Activated T-cell treated with anti-CD3 and anti-CD28 coated beads for 1 hour (primary cell): ENCODE measurements around the gene PDGFA.

Experiments used
- DNase-seq: peaks from one replicate; pipeline ENCODE4 v3.0.0-alpha.2; 2020; ENCODE audit warnings: low read depth

The PDGFA gene

GRCh38 chr7:536231-536630 is 16.6 kb upstream of the PDGFA start:
- no peak for DNase-seq

DNA sequence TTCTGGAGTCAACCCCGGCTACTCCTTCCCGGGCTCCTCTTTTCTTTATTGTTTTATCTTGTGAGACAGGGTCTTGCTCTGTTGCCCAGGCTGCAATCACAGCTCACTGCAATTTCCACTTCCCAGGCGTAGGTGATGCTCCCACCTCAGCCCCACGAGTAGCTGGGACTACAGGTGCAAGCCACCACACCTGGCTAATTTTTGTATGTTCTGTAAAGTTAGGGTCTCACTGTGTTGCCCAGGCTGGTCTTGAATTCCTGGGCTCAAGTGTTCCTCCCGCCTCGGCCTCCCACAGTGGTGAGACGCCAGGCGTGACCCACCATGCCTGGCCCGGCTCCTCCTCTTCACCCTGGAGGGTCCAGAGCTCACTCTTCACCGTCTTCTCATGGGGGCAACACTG is 15.3 kb upstream of the PDGFA start:
- no peak for DNase-seq

DNA sequence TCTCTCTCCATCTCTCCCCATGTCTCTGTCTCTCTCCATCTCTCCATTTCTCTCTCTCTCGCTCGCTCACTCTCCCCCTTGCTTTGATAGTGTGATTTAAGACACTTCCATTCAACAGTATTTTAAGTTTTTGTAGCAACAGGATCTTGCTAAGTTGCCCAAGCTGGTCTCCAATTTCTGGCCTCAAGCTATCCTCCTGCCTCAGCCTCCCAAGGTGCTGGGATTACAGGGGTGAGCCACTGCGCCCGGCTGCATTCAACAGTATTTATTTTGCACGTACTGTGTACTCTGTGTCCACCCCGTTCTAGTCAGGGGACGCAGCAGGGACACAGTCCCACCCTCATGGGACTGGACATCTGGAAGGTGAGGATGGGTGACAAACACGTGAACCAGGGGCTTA is 14.4 kb upstream of the PDGFA start:
- no peak for DNase-seq

DNA sequence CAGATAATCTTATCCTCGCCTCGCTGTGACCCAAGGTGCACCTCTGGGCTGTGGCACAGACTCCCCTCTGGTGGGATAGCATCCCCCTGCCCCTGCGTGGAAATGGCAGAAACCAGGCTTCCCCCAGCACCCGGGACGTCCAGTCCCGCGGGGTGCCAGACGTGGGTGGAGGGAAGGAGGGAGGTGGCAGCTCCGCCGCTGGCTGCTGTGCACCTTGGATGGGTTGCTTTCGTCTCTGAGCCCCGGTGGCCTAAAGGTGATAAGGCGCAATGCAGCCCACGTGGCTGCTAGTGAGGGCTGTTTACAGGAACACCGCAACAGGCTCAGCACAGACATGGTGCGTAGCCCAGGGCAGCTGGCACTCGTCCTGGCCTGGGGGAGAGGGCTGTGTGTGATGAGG is 13.6 kb upstream of the PDGFA start:
- no peak for DNase-seq

DNA sequence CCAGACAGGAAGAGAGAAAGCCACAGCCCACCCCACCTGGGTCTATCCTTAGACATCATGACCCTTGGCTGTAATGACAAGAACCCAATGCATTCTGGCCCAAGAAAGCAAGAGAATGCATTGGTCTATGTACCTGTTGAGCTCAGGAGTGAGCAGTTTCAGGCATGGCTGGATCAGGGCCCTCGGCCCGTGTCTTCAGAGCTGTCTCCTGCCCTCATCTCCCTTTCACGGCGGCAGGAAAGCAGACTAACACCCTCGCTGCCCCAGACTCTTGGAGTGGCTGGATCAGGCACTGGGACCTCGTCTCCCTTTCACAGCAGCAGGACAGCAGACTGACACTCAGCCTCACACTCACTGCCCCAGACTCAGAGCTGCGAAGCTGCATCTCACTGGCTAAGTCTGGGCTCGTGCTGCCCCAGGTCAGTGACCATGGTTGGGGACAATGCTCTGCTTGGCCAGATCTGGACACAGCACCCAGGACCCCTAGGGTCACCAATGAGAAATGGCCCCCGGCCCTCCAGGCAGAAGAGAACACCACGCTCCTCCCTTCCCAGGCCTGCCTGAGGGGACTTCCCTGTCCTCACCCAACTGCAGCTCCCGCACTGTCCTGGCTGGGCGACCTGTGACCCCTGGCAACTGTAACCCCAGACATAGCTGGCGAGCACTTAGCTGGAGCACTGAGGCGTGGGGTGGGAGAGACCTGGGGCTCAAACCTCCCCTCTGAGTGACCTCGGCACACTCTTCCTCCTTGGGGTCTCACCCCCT is 12.9 kb upstream of the PDGFA start:
- DNase-seq, result no peak

- DNase-seq, result no peak
Measured at GRCh38 chr7:531777-532176, 12.1 kb upstream of the PDGFA start.

- no peak for DNase-seq
Measured at GRCh38 chr7:528451-528850, 8.8 kb upstream of the PDGFA start.

GRCh38 chr7:527723-528122 is 8.1 kb upstream of the PDGFA start:
- no peak for DNase-seq

- no peak for DNase-seq
Measured at GRCh38 chr7:526460-527034, 6.9 kb upstream of the PDGFA start.

DNA sequence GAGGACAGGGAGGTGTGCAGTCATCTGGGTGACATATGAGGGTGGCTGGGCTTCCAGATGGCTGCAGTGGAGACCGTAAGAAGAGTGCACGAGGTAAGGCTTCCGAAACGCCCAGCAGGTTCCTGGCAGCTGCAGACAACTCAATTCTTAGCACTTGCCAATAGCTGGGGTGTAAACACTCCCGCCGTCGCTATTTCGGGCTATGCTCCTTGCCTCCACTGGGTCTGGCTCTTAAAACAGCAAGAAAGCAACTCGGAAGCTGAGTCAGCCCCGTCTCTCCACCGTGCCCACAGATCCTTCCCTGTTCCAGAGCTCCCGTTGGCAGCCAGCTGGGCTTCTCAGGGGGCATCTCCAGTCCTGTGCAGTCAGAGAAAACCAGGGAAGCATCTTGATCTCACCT is 6.1 kb upstream of the PDGFA start:
- DNase-seq, result no peak

DNA sequence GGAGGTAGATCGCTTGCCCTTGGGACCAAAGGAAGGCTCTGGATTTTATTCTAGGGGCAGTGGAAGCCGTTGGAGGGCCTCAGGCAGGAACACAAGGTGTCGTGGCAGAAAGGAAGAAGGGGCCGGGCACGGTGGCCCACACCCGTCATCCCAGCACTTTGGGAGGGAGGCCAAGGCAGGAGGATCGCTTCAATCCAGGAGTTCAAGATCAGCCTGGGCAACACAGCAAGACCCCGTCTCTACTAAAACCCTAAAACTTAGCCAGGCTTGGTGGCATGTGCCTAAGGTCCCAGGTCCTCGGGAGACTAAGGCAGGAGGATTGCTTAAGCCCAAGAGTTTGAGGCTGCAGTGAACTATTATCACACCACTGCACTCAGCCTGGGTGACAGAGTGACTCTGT is 5.2 kb upstream of the PDGFA start:
- no peak for DNase-seq

DNA sequence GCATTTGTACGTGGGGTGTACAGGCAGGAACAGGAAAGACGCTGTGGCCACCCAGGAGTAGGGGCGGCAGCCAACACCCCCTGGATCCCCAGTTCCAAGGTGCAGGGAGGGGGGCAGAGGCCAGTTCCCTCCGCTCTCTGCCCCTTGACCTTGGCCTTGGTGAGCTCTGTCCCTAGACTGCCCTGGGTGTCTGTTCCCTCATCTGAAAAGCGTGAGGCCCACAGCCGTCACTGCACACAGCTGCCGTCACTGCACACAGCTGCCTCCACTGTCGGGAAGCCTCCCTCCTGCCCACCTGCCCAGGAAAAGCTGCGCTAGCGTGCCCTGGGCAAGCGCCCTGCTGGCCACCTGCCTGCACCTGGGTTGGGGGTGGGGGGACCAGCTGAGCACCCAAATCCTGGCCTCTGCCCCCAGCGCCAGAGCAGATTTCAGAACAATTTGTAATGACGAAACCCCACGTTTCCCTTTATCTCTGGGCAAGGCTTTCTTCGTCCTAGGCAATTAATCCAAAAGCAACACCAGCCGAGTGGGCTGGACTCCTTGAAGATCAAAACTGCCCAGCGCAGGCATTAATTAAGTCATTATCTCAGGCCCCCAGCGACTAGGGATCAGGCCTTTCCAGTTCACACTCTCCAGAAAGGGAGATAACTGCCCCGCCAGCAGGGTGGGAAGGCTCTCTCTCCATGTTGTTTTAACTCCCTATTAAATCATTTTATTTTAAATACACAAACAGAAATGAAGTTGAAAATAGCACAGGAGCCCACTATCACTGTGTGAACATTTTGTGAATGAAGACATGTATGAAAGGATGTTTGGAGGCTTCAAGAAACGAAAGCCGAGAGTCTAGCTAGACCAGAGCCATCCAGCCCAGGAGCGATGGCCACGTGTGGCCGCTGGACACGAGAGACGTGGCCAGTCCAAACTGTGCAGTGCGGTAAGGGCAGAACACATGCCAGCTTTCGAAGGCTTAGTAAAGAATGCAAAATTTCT is 4.0 kb upstream of the PDGFA start:
- DNase-seq, result no peak

GRCh38 chr7:522951-523314 is 3.3 kb upstream of the PDGFA start:
- DNase-seq, result no peak

DNA sequence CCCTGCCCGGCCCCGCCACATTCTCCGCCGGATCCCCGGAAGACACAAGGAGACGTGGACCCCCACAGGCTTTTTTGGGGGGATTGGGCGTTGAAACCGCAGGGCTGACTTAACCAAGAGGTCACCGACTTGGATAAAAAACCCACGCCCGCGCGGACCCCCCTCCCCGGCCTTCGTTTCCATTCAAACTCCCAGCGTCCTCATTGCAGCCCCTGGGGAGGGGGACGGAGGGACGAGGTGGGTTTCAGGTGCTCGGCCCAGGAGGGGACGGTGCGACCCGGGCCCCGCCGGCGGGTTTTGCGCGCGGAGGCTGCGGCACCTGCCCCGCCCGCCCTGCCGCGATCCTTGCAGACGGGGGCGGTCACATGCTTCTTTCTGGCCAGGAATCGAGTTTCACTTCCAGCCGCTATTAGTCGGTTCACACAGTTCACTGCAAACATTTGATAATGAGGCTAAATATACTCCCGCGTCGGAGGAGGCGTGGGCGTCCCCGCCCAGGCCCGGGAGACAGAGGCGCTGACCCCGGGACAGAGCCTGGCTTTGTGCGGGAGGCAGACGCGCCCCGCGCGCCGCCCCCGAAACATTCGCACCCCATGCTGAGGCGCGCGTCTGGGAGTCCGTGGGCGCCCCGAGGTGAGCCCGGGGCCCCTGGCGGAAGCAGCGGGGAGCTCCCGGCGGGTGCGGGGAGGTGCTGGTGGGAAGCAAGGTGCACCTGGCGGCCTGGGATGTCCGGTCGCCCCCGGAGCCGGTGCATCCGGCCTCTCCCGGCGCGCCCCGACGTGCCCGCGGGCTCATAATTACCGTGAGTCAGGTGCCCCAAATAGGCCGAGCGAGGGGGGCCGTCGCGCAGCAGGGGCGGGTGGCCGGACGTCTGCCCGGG is 2.7 kb upstream of the PDGFA start:
- no peak for DNase-seq

DNA sequence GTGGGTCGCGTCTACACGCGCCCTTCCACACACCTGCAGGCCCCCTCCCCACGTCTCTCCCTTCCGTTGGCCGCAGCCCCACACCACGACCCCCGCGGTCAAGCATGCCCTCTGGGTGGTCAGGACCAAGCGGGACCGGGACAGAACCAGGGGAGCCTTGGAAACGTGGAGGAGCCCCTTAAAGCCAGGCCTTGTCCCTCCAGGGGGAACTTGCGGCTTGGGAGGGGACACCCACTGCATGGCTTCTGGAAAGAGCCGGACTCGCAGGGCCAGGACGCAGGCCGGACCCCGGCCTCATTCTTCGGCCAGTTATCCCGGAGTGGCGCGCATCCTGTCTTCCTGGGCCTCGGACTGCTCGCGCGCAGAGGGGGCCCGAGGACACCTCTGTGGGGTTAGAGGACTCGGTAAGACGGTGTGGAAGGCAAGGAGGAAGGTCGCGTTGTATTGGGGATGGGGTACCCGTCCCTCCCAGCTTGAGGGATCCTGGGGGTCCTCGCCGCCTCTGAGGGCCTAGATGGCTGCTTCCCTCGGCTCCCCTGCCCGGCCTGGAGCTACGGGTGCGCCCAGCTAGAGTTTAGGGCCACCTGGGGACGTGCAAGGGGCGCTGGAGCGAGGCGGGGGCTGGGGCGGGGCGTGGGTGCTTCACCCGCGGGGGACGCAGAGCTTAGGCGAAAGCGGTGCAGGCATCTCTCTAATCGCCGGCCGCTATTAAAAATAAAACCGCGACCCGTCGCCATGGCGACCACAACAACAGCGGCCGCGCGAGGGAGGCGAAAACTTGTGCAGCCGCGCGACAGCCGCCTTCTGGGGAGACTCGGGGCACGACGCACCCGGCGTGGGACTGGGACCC is 1.8 kb upstream of the PDGFA start:
- DNase-seq, result no peak

GRCh38 chr7:520503-521161 is 986 bp upstream of the PDGFA start:
- no peak for DNase-seq

DNA sequence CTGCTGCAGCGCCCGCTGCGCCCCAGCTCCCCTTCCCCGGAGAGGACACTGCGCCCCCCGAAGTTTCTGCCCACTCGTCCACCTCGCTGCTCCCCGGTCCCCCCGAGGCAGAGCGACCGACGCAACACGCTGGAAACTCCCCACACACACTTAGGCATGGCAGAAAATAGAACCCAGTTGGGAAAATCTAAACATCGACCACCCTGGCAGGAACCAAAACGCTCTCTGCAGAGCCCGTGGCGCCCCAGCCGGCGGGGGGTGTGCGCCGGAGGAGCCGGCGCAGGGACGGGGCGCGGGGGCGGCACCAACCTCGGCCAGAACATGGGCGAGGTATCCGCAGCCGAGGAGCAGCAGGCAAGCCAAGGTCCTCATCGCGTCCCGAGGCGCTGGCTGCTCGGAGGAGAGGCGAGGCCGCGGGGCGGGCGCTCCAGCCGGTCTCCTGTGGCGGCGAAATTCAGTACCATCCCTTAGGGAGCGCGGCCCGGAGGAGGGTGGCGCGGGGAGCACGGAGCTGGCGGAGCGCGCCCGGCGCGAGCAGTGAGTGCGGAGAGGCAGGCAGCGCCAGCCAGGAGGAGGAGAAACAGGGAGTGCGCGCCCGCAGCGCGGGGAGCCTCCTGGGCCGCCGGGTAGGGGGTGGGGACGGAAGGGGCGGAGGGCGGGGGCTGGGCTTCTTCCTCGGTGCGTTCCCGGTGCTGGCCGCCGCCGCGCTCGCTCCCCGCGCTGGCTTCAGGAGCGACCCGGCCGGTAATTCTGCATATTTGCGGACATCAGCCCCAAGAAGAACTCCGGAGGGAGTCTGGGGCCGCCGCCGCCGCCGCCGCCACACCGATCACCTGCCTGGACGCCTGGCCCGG is 789 bp downstream of the PDGFA start:
- DNase-seq, result no peak

GRCh38 chr7:517774-518629 is 1.6 kb downstream of the PDGFA start:
- DNase-seq, result no peak
